ENCODE data around the gene SERBP1.

DNA sequence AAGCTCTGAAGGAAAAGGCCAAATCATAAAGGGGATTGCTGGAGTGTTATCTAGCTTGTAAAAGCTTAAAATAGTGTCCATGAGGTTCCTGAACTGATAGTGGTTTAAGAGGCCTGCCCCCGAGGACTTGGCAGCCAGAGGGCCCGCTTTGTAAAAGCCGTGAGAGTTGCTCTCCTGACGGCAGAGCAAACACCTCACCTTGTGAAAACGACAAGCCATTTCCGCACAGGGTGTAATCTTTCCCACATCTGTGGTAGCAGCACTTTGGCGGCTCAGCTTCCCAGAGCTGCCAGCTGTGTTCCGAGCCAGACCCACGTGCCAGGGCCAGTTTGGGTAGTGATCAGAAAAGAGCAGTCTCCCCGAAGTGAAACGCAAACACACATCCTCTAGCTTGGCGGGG, 37.0 kb downstream of the SERBP1 start:
- TF ChIP-seq, protein P1, sequence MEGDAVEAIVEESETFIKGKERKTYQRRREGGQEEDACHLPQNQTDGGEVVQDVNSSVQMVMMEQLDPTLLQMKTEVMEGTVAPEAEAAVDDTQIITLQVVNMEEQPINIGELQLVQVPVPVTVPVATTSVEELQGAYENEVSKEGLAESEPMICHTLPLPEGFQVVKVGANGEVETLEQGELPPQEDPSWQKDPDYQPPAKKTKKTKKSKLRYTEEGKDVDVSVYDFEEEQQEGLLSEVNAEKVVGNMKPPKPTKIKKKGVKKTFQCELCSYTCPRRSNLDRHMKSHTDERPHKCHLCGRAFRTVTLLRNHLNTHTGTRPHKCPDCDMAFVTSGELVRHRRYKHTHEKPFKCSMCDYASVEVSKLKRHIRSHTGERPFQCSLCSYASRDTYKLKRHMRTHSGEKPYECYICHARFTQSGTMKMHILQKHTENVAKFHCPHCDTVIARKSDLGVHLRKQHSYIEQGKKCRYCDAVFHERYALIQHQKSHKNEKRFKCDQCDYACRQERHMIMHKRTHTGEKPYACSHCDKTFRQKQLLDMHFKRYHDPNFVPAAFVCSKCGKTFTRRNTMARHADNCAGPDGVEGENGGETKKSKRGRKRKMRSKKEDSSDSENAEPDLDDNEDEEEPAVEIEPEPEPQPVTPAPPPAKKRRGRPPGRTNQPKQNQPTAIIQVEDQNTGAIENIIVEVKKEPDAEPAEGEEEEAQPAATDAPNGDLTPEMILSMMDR (IDR thresholded peaks at IDR 0.05; ENCODE audit: poor library complexity, severe bottlenecking): no peak
- no peak for TF ChIP-seq MXI1 (conservative IDR thresholded peaks at IDR 0.05; ENCODE audit: poor library complexity, severe bottlenecking)
- no peak for TF ChIP-seq EP300 (conservative IDR thresholded peaks at IDR 0.05; ENCODE audit: poor library complexity, severe bottlenecking)
- TF ChIP-seq EZH2 (IDR thresholded peaks at IDR 0.05; ENCODE audit: borderline replicate concordance, insufficient read depth, low read length, poor library complexity, severe bottlenecking): no peak

Data from neural cell (in vitro differentiated cells).